ENCODE results near the gene BTBD9.

BTBD9 gene

DNA sequence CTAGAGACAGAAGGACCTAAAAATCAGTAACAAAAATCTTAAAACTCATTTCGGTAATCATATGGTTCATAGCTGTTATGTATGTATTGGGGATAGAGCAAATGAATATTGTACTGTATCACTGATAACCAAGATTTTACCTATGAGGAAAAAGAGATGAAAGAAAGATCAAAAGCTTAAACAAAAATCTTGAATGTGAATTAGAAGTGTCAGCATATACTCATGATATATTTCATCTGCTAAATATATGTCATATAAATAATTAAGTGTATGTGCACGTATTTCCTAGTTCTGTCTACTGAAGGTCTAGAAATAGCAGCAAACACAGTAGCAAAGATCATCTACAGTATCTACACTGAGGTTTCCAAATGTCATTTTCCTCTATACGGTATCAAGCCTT lies 299.8 kb downstream of the BTBD9 start:
- TF ChIP-seq, protein P1, sequence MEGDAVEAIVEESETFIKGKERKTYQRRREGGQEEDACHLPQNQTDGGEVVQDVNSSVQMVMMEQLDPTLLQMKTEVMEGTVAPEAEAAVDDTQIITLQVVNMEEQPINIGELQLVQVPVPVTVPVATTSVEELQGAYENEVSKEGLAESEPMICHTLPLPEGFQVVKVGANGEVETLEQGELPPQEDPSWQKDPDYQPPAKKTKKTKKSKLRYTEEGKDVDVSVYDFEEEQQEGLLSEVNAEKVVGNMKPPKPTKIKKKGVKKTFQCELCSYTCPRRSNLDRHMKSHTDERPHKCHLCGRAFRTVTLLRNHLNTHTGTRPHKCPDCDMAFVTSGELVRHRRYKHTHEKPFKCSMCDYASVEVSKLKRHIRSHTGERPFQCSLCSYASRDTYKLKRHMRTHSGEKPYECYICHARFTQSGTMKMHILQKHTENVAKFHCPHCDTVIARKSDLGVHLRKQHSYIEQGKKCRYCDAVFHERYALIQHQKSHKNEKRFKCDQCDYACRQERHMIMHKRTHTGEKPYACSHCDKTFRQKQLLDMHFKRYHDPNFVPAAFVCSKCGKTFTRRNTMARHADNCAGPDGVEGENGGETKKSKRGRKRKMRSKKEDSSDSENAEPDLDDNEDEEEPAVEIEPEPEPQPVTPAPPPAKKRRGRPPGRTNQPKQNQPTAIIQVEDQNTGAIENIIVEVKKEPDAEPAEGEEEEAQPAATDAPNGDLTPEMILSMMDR (IDR thresholded peaks at IDR 0.05; ENCODE audit: low read depth, low read length, missing control alignments), result no peak
- in situ Hi-C loops (cut with HindIII; ENCODE audit: low sequenced_read_pairs), result no loop called here
- no peak overlapping the region for H3K4me3 ChIP-seq (ENCODE audit: low read depth, low read length)
- DNase-seq (ENCODE audit: low read depth), result no peak

DNA sequence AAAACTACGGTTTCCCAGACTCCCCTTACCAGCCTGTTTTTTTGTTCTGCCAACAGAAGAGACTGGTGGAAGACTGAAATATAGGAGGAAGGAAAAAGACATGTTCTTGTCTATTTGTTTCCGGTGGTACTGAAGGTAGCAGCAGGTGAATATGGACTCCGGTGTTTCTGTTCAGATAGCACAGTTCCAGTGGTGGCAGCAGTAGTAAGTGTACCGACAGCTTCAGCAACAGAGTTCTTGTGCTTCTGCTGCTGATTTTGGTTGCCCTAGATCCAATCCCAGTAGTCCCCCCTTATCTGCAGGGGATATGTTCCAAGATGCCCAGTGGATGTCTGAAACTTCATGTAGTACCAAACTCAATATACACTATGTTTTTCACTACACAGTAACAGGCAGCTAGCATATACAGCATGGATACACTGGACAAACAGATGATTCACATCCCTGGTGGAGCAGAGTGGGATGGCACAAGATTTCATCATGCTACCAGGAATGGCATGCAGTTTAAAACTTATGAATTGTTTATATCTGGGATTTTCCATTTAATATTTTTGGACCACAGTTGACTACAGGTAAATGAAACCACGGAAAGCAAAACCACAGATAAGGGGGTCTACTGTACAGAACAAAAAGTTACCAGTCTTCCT lies 301.8 kb downstream of the BTBD9 start:
- no peak overlapping the region for H3K4me3 ChIP-seq (ENCODE audit: low read depth, low read length)
- in situ Hi-C loops (cut with HindIII; ENCODE audit: low sequenced_read_pairs), result no loop called here
- DNase-seq (ENCODE audit: low read depth), result no peak
- TF ChIP-seq, protein P1 (IDR thresholded peaks at IDR 0.05; ENCODE audit: low read depth, low read length, missing control alignments), result peak; percentile 35

DNA sequence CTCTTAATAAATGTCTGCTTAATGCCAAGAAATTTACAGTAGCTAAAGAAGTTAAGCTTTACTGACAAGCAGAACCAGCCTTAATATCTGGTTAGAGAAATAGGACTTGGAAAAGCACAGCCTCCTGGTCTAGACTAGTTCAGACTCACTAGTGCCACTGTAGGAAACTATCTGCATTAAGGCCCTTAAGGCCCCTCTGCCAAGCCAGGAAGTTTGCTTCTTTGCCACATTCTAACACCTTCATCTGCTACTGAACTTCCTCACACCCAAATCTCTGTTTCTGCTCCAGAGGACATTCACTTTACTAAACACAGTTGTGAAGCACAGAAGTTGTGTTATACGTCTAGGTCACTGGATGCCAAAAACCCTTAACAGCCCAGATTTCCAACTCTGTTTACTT lies 302.8 kb downstream of the BTBD9 start:
- H3K4me3 ChIP-seq (ENCODE audit: low read depth, low read length), result no peak overlapping the region
- in situ Hi-C loops (cut with HindIII; ENCODE audit: low sequenced_read_pairs), result no loop called here
- TF ChIP-seq, protein P1 (IDR thresholded peaks at IDR 0.05; ENCODE audit: low read depth, low read length, missing control alignments), result no peak
- no peak for DNase-seq (ENCODE audit: low read depth)

DNA sequence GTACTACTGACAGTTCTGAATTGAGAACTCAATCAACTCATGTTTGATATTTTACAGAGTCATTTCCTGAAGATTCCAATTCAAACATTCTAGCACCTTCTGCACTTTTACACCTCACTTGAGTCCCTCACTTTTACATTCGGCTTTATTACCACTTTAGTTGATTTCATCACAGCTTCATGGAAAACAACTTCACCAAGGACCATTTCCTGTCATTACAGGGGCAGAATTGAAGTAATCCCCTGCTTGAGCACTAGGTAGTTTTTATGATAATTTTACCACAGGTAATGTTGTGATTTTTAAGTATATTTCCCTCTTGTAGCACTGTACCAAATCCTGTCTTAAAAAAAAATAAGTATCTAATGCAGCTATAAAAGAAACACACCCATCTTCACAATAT lies 312.9 kb downstream of the BTBD9 start:
- in situ Hi-C loops (cut with HindIII; ENCODE audit: low sequenced_read_pairs), result no loop called here
- DNase-seq (ENCODE audit: low read depth), result no peak
- no peak overlapping the region for H3K4me3 ChIP-seq (ENCODE audit: low read depth, low read length)
- TF ChIP-seq, protein P1 (IDR thresholded peaks at IDR 0.05; ENCODE audit: low read depth, low read length, missing control alignments), result no peak

DNA sequence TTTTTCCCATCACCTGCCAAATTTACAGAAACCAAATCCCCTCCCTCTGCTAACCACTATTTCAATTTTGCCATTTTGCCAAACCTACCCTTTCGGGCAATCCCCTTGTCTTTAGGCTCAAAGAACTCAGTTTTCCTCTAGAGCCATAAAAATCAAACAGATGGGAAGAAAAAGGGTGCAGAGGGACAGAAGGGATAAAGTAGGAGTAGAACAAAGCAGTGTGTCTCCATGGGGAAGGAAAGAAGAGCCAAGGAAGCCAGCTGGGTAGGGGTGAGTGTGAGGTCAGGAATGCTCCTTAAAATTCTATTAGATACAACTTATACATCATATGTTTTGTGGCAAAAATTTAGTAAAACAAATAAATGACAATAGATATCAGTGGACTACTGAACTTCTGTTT lies 316.5 kb downstream of the BTBD9 start:
- TF ChIP-seq, protein P1 (IDR thresholded peaks at IDR 0.05; ENCODE audit: low read depth, low read length, missing control alignments), result no peak
- no peak for DNase-seq (ENCODE audit: low read depth)
- in situ Hi-C loops (cut with HindIII; ENCODE audit: low sequenced_read_pairs), result no loop called here
- H3K4me3 ChIP-seq (ENCODE audit: low read depth, low read length), result no peak overlapping the region

DNA sequence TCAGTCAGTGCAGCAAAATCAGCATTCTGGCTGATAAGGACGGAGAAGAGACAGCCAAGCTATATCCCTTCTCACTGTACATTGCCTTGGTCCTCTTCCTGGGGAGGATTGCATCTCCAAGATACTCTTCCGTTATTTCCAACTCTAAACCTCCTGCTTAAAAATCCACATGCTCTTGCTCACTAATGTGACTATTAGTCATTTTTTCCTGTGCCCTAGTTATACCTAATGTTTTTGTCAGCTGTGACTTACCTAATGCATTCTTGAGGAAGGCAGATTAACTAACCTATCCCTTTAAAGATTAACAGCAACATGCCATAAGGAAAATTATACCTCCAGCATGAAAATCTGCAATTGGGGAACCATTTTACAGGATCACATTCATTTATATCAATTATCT lies 317.6 kb downstream of the BTBD9 start:
- no peak for DNase-seq (ENCODE audit: low read depth)
- in situ Hi-C loops (cut with HindIII; ENCODE audit: low sequenced_read_pairs), result no loop called here
- TF ChIP-seq, protein P1 (IDR thresholded peaks at IDR 0.05; ENCODE audit: low read depth, low read length, missing control alignments), result no peak
- H3K4me3 ChIP-seq (ENCODE audit: low read depth, low read length), result no peak overlapping the region
